ENCODE data around the gene NUCB1. TPM values are rescaled to one million over a fixed set of nuclear protein-coding genes. Genes with fewer than 3 reads are reported as not detected.
"Not testable (repeated sequence)": the region's sequence is repeated elsewhere in the genome, so short reads cannot be mapped to it uniquely, and the experiment has no call there.

The NUCB1 gene
- total RNA-seq, 1 donor from 2014 or later: 310 TPM

GRCh38 chr19:48922548-48923490 lies 22.7 kb downstream of the NUCB1 start:
- DNase-seq (no peak), ATAC-seq (no peak)
- H3K4me1 ChIP-seq: peaks cover 14% of the 10 kb centered on the region
- H3K9me3 ChIP-seq: no peaks in the 10 kb centered on the region
- intact Hi-C loops (cut with DNase I): no loop called here
- no peak overlapping the region for H3K4me3 ChIP-seq
- H3K27ac ChIP-seq: no peak overlapping the region
- H3K27me3 ChIP-seq (ENCODE audit: low read depth): no peaks in the 10 kb centered on the region
- peaks cover 52% of the 10 kb centered on the region for H3K36me3 ChIP-seq
- TF ChIP-seq, protein P1, sequence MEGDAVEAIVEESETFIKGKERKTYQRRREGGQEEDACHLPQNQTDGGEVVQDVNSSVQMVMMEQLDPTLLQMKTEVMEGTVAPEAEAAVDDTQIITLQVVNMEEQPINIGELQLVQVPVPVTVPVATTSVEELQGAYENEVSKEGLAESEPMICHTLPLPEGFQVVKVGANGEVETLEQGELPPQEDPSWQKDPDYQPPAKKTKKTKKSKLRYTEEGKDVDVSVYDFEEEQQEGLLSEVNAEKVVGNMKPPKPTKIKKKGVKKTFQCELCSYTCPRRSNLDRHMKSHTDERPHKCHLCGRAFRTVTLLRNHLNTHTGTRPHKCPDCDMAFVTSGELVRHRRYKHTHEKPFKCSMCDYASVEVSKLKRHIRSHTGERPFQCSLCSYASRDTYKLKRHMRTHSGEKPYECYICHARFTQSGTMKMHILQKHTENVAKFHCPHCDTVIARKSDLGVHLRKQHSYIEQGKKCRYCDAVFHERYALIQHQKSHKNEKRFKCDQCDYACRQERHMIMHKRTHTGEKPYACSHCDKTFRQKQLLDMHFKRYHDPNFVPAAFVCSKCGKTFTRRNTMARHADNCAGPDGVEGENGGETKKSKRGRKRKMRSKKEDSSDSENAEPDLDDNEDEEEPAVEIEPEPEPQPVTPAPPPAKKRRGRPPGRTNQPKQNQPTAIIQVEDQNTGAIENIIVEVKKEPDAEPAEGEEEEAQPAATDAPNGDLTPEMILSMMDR (IDR thresholded peaks at IDR 0.05): no peak

DNA sequence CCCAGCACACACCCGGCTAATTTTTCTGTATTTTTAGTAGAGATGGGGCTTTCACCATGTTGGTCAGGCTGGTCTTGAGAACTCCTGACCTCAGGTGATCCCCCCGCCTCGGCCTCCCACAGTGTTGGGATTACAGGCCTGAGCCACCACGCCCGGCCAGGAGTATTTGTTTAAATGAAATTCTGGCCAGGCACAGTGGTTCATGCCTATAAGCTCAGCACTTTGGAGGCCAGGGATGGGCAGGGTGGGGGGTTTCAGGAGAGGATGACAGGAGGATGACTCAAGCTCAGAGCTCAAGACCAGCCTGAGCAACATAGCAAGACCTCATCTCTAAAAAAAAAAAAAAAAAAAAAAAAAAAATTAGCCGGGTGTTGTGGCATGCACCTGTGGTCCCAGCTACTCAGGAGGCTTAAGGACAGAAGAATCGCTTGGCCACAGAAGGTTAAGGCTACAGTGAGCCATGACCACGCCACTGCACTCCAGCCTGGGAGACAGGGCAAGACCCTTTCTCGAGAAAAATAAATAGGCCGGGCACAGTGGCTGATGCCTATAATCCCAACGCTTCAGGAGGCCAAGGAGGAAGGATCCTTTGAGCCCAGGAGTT lies 25.2 kb downstream of the NUCB1 start:
- H3K9me3 ChIP-seq: no peaks in the 10 kb centered on the region
- intact Hi-C loops (cut with DNase I): no loop called here
- no peak for DNase-seq

DNA sequence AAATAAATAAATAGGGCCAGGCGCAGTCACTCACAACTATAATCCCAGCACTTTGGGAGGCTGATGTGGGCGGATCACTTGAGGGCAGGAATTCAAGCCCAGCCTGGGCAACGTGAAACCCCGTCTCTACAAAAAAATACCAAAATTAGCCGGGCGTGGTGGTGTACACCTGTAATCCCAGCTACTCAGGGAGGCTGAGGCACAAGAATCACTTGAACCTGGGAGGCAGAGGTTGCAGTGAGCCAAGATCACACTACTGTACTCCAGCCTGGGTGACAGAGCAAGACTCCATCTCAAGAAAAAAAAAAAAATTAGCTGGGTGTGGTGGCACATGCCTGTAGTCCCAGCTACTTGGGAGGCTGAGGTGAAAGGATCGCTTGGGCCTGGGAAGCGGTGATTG lies 25.8 kb downstream of the NUCB1 start:
- intact Hi-C loops (cut with DNase I); DNase-seq; H3K27me3 ChIP-seq (ENCODE audit: low read depth); H3K4me3 ChIP-seq; H3K9me3 ChIP-seq; ATAC-seq: not testable (repeated sequence)
- H3K27ac ChIP-seq: peak overlapping the region; percentile 69
- H3K4me1 ChIP-seq: peaks cover 14% of the 10 kb centered on the region
- peaks cover 21% of the 10 kb centered on the region for H3K36me3 ChIP-seq

More for the DNA sequence above, 25.2 kb downstream of the NUCB1 start:
- Histone ChIP-seq H3K36me3 (peaks cover 26% of the 10 kb centered on the region), H3K27me3 (ENCODE audit: low read depth) (no peaks in the 10 kb centered on the region), H3K4me3 (no peak overlapping the region), H3K4me1 (peaks cover 14% of the 10 kb centered on the region), H3K27ac (no peak overlapping the region)
- TF ChIP-seq, protein P1 (IDR thresholded peaks at IDR 0.05): no peak
- ATAC-seq: peak in 1 of 2 donors; percentile 3

GRCh38 chr19:48926909-48927308 lies 26.8 kb downstream of the NUCB1 start:
- peak overlapping the region; percentile 7 for H3K4me3 ChIP-seq
- peak overlapping the region; percentile 69 for H3K27ac ChIP-seq

DNA sequence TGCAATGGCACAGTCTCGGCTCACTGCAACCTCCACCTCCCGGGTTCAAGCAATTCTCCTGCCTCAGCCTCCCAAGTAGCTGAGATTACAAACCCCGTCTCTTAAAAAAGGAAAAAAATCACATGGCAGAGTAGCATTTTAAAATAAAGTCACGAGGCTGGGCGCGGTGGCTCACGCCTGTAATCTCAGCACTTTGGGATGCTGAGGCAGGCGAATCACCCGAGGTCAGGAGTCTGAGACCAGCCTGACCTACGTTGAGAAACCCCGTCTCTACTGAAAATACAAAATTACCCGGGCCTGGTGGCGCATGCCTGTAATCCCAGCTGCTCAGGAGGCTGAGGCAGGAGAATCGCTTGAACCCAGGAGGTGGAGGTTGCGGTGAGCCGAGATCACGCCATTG lies 27.6 kb downstream of the NUCB1 start:
- H3K4me3 ChIP-seq; H3K36me3 ChIP-seq; H3K9me3 ChIP-seq; intact Hi-C loops (cut with DNase I); H3K27me3 ChIP-seq (ENCODE audit: low read depth): not testable (repeated sequence)
- Histone ChIP-seq H3K4me1 (peaks cover 14% of the 10 kb centered on the region), H3K27ac (peak overlapping the region; percentile 69)
- ATAC-seq (peak in 1 of 2 donors; percentile 11), DNase-seq (peak; percentile 70)

More at GRCh38 chr19:48926909-48927308, 26.8 kb downstream of the NUCB1 start:
- Histone ChIP-seq H3K36me3 (peaks cover 11% of the 10 kb centered on the region), H3K9me3 (no peaks in the 10 kb centered on the region), H3K4me1 (peaks cover 14% of the 10 kb centered on the region), H3K27me3 (ENCODE audit: low read depth) (no peaks in the 10 kb centered on the region)
- ATAC-seq (peak; percentile 78 to 85), DNase-seq (peak; percentile 70)
- TF ChIP-seq, protein P1 (IDR thresholded peaks at IDR 0.05): no peak
- intact Hi-C loops (cut with DNase I): no loop called here

DNA sequence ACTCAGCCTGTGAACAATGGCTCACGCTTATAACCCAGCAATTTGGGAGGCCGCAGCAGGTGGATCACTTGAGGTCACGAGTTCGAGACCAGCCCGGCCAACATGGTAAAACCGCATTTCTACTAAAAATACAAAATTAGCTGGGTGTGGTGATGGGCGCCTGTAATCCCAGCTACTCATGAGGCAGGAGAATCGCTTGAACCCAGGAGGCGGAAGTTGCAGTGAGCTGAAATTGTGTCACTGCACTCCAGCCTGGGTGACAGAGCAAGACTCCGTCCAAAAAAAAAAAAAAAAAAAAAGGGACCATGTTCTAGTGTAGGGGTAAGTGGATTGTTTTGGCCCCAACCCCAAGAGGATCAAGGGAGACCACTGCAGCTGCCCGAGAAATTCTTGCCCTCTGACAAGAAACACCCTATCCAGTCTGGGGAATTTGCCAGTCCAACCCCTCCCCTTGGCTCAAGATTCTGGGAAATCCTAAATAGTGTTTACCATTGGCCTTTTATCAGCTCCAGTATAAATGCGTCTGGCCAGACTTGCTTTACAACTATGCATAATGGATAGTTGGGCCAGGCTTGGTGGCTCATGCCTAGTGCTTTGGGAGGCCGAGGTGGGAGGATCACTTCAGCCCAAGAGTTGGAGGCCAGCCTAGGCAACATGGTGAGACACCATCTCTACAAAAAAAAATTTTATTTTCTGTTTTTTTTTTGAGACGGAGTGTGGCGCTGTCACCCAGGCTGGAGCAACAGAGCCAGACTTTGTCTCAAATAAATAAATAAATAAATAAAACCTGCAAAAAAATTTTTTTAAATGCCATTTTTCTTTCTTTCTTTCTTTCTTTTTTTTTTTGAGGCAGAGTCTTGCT lies 28.3 kb downstream of the NUCB1 start:
- no peaks in the 10 kb centered on the region for H3K9me3 ChIP-seq
- H3K36me3 ChIP-seq: no peaks in the 10 kb centered on the region
- no peak overlapping the region for H3K4me3 ChIP-seq
- DNase-seq: peak; percentile 59
- H3K4me1 ChIP-seq: peaks cover 21% of the 10 kb centered on the region
- no peaks in the 10 kb centered on the region for H3K27me3 ChIP-seq (ENCODE audit: low read depth)
- intact Hi-C loops (cut with DNase I): no loop called here
- peak; percentile 75 to 80 for ATAC-seq
- peak overlapping the region; percentile 69 for H3K27ac ChIP-seq
- TF ChIP-seq, protein P1 (IDR thresholded peaks at IDR 0.05): no peak
